Measurements from ENCODE around the gene DRG1.
"Not testable (repeated sequence)": the region's sequence is repeated elsewhere in the genome, so short reads cannot be mapped to it uniquely, and the experiment has no call there.

DRG1 gene

GRCh38 chr22:31475800-31476199 is 76.4 kb downstream of the DRG1 start:
- no peak overlapping the region for H3K4me3 ChIP-seq (ENCODE audit: low read depth, low read length)
- TF ChIP-seq CTCF (IDR thresholded peaks at IDR 0.05; ENCODE audit: low read depth, low read length, missing control alignments): no peak
- DNase-seq (ENCODE audit: low read depth): no peak

GRCh38 chr22:31477329-31477728 is 77.9 kb downstream of the DRG1 start:
- no peak for DNase-seq (ENCODE audit: low read depth)
- no peak overlapping the region; the same call in 1 of the 2 replicates for H3K4me3 ChIP-seq (ENCODE audit: low read depth, low read length)
- TF ChIP-seq CTCF (IDR thresholded peaks at IDR 0.05; ENCODE audit: low read depth, low read length, missing control alignments): no peak

- H3K4me3 ChIP-seq (ENCODE audit: low read depth, low read length): no peak overlapping the region
- TF ChIP-seq CTCF (IDR thresholded peaks at IDR 0.05; ENCODE audit: low read depth, low read length, missing control alignments): no peak
- DNase-seq (ENCODE audit: low read depth): no peak
Measured at GRCh38 chr22:31481129-31481528, 81.7 kb downstream of the DRG1 start.

GRCh38 chr22:31482470-31482869 is 83.1 kb downstream of the DRG1 start:
- not testable (repeated sequence) for H3K4me3 ChIP-seq (ENCODE audit: low read depth, low read length); DNase-seq (ENCODE audit: low read depth)
